HG03442 (cell line): ENCODE results near the gene DNMBP.
"Not testable (repeated sequence)": the region's sequence is repeated elsewhere in the genome, so short reads cannot be mapped to it uniquely, and the experiment has no call there.

ENCODE experiments used
- ATAC-seq: cut with Tn5 transposase; IDR thresholded peaks from one replicate; pipeline ENCODE4 v1.9.1; 2021; ENCODE audit warnings: mild to moderate bottlenecking, moderate library complexity; ENCODE audit not compliant: unreplicated experiment

DNMBP gene

DNA sequence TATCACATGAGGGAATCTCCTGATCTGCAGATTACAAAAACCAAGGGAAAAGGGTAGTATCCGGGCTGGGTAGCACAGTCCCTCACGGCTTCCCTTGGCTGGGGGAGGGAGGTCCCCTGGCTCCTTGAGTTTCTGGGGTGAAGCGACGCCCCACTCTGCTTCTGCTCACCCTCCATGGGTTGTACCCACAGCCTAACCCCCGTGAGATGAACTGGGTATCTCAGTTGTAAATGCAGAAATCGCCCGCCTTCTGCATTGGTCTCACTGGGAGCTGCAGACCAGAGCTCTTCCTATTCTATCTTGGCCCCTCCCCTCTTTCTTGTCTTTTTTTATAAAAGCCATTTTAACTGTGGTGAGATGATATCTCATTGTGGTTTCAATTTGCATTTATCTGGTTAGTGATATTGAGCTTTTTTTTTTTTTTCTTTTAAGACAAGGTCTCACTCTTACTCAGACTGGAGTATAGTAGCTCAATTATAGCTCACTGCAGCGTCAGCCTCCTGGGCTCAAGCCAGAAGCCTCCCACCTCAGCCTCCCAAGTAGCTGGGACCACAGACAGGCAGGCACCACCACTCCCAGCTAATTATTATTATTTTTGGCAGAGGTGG is 139.5 kb downstream of the DNMBP start:
- ATAC-seq = peak; percentile 41

DNA sequence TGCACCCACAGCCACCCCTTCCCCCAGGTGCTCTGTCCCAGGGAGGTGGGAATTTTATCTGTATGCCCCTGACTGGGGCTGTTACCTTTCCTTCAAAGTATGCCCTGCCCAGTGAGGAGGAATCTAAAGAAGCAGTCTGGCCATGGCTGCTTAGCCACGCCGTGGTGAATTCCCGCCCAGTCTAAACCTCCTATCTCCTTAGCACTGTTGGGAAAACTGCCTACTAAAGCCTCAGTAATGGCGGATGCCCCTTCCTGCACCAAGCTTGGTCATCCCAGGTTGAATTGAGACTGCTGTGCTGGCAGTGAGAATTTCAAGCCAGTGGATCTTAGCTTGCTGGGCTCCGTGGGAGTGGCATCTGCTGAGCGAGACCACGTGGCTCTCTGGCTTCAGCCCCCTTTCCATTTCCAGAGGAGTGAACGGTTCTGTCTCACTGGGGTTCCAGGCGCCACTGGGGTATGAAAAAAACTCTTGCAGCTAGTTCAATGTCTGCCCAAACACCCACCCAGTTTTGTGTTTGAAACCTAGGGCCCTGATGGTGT is 140.1 kb downstream of the DNMBP start:
- ATAC-seq = no peak

DNA sequence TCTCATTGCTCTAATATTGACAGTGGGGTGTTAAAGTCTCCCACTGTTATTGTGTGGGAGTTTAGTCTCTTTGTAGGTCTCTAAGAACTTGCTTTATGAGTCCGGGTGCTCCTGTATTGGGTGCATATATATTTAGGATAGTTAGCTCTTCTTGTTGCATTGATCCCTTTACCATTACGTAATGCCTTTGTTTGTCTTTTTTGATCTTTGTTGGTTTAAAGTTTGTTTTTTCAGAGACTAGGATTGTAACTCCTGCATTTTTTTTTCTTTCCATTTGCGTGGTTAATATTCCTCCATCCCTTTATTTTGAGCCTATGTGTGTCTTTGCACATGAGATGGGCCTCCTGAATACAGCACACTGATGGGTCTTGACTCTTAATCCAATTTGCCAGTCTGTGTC is 142.5 kb downstream of the DNMBP start:
- ATAC-seq = not testable (repeated sequence)

DNA sequence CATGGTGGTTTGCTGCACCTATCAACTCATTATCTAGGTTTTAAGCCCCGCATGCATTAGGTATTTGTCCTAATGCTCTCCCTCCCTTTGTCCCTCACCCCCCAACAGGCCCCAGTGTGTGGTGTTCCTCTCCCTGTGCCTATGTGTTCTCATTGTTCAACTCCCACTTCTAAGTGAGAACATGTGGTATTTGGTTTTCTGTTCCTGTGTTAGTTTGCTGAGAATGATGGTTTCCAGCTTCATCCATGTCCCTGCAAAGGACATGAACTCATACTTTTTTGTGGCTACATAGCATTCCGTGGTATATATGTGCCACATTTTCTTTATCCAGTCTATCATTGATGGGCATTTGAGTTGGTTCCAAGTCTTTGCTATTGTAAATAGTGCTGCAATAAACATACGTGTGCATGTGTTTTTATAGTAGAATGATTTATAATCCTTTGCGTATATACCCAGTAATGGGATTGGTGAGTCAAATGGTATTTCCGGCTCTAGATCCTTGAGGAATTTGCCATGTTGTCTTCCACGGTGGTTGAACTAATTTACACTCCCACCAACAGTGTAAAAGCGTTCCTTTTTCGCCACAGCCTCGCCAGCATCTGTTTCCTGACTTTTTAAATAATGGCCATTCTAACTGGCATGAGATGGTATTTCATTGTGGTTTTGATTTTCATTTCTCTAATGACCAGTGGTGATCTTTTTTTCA is 146.1 kb downstream of the DNMBP start:
- not testable (repeated sequence) for ATAC-seq

DNA sequence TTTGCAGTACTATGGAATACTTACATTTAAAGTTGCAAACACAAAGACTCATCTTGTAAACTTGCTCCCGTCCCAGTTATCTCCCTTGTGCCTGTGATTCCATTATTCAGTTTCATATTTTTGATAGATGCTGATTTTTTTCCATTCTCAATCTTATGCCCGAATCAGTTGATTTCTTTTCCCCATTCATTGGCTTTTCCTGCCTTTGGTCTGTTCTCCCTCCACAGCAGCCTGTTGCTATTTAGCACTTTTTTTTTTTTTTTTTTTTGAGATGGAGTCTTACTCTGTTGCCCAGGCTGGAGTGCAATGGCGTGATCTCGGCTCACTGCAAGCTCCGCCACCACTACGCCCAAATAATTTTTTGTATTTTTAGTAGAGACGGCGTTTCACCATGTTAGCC is 149.3 kb downstream of the DNMBP start:
- no peak for ATAC-seq

DNA sequence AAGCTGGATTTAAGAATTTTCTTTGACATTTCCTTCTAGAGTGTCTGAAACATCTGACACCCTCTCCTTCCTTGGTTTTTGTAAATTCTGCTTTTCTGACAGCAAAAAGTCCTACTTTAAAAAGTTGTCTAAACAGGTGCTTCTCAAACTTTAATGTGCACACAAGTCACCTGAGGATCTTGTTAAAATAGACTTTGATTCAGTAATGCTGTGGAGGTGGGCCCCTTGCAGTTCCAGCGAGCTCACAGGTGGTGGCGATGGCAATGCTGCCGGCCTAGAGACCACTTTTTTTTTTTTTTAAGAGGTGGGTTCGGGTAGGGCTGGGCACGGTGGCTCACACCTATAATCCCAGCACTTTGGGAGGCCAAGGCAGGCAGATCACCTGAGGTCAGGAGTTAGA is 150.2 kb downstream of the DNMBP start:
- no peak for ATAC-seq

DNA sequence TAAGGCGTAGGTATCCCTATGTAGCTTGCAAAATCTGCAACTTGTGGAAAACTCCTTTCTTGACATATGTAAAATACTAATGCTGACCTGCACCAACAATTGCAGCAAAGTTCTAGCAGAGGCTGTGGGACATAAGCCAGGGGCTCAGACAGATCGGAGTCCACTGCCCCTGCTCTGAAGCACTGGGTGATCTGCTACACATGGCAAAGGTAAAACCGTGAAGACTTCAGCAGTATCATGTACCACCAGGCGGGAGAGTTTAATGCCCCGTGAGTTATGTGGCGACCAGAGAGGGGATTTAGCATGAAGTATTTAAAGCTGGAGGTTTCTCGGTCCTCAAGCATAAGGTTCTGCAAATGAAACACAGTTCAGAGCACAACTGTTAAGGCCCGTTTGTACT is 150.9 kb downstream of the DNMBP start:
- no peak for ATAC-seq

DNA sequence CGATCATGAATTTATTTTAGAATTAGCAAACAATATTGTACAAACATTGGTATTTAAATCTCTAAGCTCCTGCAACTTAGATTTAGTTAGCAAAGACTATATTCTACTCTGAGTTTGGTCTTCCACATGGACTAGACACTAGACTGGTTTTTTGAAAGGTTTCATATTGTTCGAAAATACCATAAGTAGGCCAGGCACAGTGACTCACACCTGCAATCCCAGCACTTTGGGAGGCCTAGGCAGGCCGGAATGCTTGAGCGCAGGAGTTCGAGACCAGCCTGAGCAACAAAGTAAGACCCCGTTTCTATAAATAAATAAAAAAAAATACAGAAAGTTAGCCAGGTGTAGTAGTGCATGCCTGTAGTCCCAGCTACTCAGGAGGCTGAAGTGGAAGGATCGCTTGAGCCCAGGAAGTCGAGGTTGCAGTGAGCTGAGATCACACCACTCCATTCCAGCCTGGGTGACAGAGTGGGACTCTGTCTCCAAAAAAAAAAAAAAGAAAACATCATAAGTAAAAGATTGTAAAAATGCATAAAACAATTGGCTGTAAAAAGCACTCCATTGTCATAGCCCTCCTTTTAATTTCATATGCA is 154.2 kb downstream of the DNMBP start:
- ATAC-seq = no peak

DNA sequence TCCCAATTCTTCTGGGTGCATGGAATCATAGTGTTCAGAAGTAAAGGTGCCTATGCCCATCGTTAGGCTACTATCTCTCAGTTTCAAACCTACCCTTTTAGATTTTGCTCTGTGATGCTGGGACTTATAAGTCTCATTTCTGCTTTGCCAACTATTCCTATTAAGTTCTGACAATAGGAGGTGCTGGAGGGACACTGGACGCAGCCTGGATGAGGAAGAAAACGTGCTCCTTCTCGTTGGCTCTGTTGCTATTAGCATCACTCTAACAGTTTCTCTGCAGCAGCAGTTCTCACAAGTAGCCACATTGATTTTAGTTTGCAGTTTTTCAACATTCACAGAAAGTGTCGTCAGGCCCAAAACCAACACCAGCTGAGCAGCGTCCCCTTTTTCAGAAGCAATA is 154.9 kb downstream of the DNMBP start:
- no peak for ATAC-seq

DNA sequence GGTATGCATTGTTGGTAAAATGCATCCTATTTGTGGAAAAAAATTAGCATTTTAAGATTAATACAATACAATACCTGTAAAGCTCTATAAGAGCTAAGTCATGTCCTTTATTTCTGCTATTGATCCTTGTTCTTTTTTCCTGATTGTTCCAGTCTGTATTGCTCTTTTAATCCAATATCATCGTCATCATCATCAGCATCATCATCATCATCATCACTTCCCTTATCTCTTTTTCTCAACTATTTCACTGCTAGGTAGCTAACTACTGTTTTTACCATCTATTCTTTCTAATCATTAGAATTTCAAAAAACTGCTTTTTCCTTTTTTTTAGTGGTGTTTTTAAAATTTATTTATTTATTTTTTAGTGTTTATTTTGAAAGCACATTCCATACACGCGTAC is 156.1 kb downstream of the DNMBP start:
- no peak for ATAC-seq

DNA sequence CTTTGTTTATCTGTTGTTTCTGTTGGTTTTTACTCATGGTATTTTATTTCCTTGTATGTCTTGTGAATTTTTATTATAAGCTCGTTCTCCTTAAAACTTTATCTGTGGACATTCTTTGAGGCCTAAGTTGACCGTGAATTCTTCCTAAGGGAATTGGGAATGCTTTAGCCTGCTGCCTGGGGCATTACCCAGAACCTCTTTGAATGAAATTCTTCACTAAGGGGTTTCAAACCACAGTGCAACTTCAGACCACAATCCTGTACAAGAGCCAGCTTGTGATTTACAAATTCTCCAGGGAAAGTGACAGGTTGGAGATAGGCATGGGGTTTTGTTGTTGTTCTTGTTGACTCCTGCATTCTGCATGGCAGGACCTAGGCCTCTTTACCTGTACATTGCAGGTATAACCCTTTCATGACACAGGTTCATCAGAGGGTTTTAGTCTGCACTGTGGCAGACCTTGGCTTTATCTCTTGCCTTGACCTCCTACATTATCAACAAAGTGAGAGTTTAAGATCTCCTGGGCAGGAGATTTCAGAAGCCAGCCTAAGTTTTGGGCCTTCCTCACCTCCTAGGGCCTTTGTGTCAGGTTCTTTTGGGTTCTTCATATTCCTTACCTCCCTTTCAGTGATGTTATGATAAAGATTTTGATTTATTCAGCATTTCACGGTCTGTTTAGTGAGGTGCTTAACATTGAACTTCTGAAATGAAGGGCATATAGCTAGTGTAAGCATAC is 157.1 kb downstream of the DNMBP start:
- no peak for ATAC-seq

DNA sequence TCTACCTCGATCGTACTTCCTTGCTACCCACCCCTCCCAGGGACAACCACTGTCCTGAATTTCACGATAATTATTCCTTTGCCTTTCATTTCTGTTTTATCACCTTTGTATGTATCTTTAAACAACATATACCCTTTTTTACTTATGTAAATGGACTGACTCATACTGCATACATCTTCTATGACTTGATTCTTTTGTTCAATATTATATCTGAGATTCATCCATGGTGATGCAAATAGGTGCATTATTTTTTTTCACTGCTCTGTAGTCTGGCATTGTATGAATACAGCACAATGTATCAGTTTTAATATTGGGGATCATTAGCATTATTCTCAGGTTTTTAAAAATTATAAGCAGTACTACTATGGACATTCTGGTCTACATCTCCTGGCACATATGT is 157.9 kb downstream of the DNMBP start:
- ATAC-seq = no peak

DNA sequence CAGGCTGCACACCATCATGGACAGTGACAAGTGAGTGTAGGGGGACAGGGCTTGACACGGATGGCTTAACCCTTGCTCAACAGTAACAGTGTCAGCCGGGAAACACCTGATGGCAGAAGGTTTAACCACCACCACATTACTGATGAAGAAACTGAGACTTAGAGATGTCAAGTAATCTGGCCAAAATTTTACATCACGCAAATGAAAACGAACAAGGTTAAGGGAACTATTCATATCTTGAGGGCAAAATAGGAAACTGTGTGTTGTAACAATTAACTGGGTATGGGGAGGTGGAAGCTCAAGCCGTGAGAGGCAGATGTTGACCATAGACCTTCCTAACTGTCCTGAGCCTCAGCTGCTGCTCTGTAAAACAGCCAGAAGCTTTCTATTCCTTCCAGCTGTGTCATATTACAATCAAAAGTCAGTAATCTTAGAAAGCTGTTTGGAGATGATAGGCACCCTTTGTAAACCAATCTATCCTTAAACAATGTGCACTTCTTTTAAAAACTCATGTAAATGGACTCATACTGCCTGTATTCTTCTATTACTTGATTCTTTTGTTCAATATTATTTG is 158.9 kb downstream of the DNMBP start:
- no peak for ATAC-seq

DNA sequence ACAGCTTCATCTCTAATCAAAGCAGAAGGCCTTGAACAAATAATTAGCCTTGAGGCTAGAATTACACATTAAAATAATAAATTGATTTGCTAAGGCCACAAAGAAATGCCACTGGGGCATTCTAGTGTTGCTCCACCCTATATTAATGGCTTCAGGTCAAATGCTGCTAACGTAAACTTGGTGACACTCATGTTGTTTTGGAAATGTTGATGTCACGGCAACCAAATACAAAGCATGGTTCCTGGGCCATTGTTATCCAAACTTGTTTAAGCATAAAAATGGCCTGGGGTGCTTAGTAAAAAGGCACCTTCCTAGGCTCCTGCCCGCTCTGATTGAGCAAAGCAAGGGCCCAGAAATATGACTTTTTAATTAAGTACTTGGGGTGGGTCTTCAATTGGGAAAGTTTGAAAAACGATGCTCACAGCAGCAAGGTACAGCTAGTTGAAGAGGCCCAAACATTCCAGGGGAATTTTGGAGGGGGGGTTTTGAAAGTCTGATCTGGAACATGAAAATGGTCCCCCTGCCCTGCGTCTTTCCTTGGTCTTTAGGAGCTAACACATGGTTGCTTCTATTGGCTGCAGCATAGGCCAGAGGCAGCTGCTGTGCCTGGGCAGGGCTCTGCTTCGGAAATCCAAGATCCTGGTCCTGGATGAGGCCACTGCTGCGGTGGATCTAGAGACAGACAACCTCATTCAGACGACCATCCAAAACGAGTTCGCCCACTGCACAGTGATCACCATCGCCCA is 159.6 kb downstream of the DNMBP start:
- no peak for ATAC-seq

DNA sequence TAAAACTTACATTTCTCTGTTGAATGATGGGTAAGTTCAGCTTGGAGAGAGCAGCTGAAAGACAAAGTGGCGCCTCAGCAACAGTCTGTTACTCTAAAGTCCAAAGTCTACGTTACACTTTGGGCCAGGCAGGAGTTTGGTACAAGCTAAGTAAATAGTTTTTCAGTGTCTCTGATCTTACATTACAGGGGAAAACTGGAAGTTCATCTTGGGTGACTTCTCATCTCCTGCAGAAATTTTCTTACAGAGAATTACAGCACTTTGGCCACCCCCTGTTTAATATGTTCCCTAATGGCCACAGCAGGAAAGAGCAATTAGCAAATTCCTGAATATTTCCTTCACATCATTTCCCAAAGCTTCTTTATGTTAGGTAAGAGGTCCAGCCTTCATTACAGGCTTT is 160.2 kb downstream of the DNMBP start:
- ATAC-seq = no peak

DNA sequence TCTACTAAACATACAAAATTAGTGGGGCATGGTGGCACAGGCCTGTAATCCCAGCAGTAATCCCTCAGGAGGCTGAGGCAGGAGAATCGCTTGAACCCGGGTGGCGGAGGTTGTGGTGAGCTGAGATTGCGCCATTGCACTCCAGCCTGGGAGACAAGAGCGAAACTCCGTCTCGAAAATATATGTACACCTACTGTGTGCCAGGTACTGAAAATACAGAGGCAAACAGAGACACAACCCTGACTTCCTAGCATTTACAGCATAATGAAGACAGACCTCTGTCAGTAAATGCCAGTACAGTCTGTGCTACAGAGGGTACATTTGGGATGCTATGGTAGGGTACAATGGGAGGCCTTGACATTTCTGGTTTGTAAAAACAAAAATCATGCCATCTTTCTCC is 160.7 kb downstream of the DNMBP start:
- no peak for ATAC-seq

DNA sequence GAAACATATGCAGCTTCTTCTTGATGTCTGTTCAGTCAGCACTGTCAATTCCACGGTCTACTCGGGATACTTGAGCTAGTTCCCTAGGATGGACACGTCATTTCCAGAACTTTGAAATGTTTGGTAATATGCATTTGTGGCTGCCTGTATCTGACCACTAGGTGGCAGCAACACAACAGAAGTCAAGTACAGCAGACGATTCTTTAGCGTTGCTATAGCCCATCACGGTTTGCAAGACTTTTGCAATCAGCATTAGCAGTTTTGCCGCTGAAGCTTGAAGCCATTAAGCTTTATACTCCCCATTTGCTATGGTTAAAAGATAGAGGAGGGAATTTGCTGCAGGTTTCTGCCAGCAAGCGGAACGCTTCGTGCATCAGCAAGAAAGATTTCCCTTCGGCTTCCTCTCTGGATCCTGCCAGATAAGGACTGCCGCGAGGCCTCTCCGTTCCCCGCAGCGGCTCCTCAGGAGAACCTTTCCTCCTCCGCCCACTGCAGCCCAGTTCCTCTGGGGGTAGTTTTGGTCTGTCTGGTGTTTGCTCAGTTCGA is 163.8 kb downstream of the DNMBP start:
- peak; percentile 71 for ATAC-seq

DNA sequence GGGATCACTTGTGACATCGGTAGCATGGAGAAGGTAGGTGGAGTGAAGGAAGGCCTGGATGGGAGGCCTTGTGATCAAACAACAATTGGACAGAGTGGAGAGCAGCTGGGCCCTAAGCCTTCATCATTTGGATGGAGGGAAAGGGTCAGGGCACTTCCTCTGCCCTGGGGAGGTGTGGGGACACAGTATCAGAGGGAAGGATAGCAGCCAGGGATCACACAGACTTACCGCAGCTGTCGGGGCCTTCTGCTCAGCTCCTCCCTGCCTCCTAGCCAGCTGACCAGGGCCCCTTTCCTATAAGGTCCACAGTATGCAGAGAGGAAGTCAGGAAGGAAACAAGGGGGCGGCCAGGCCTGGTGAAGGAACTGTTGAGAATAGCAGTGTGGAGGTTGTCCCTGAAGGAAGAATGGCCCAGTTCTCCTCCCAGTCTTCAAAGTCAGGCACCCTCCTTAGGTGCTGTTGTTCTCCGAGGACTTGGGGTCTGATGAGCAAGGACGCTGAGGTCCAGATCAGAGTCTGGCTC is 165.3 kb downstream of the DNMBP start:
- ATAC-seq = no peak

DNA sequence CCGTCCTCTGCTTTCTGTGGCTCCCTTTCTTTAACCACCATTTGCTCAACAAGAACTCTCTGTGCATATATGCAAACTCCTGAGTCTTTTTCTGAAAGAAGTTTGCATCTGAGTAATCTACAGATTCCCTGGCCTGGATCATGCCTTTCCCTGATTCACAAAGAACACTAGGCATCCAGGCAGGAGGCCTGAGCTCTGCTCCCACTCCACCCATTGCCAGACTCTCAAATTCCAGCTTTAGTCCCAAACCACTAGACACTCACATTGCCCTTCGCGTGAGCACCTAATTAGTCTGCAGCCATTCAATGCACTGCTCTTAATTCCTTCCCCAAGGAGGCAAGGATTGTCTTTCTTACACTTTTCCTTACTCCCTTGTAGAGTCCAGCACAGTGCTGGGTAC is 166.4 kb downstream of the DNMBP start:
- ATAC-seq = no peak

DNA sequence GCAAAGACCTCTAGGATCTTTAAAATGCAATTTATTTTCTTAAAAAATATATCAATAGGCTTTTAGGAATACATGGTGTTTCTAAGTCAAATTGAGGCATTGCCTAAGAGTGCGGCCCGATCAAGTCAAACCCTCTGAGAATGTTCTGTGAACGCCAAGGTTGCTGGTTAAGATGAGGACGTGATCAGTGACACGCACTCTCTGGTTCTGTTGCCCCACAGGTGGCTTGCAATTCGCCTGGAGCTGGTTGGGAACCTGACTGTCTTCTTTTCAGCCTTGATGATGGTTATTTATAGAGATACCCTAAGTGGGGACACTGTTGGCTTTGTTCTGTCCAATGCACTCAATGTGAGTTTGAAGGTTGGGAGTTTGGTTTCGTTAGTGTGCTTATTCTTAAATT is 168.0 kb downstream of the DNMBP start:
- ATAC-seq = no peak
